HG03457 (cell line): ENCODE measurements around the gene MAB21L1.

ENCODE experiments used
- ATAC-seq: cut with Tn5 transposase; IDR thresholded peaks from one replicate; pipeline ENCODE4 v1.9.1; 2021; ENCODE audit warnings: moderate number of reproducible peaks; ENCODE audit not compliant: unreplicated experiment

The MAB21L1 gene

GRCh38 chr13:35475960-35476943, at the start of gene MAB21L1:
TSS of gene MAB21L1 (minus strand) at chr13:35476689. CDS start at chr13:35476138, 551 bp downstream.
- no peak for ATAC-seq

- ATAC-seq = no peak
These were observed 47.7 kb upstream of the MAB21L1 start for GRCh38 chr13:35524171-35524570.

- no peak for ATAC-seq
These were observed 42.0 kb upstream of the MAB21L1 start for GRCh38 chr13:35518337-35518946.

- ATAC-seq = no peak
These were observed 38.5 kb upstream of the MAB21L1 start for GRCh38 chr13:35514801-35515502.

GRCh38 chr13:35514061-35514477, 37.6 kb upstream of the MAB21L1 start:
- ATAC-seq = no peak

- ATAC-seq = no peak
These were observed 35.9 kb upstream of the MAB21L1 start for GRCh38 chr13:35512271-35512920.

GRCh38 chr13:35502456-35502855, 26.0 kb upstream of the MAB21L1 start:
- no peak for ATAC-seq

GRCh38 chr13:35501661-35502235, 25.3 kb upstream of the MAB21L1 start:
- ATAC-seq = no peak

GRCh38 chr13:35500144-35500543, 23.7 kb upstream of the MAB21L1 start:
- ATAC-seq = no peak

GRCh38 chr13:35499676-35500075, 23.2 kb upstream of the MAB21L1 start:
- no peak for ATAC-seq

- ATAC-seq = no peak
These were observed 22.7 kb upstream of the MAB21L1 start for GRCh38 chr13:35499196-35499662.

- ATAC-seq = no peak
These were observed 21.7 kb upstream of the MAB21L1 start for GRCh38 chr13:35498231-35498630.

- no peak for ATAC-seq
These were observed 20.4 kb upstream of the MAB21L1 start for GRCh38 chr13:35496761-35497386.

GRCh38 chr13:35496006-35496405, 19.5 kb upstream of the MAB21L1 start:
- no peak for ATAC-seq

GRCh38 chr13:35489050-35489449, 12.6 kb upstream of the MAB21L1 start:
- no peak for ATAC-seq

- ATAC-seq = no peak
These were observed 8.9 kb upstream of the MAB21L1 start for GRCh38 chr13:35485424-35485823.

- no peak for ATAC-seq
These were observed 7.9 kb upstream of the MAB21L1 start for GRCh38 chr13:35484384-35484783.

- no peak for ATAC-seq
These were observed 7.3 kb upstream of the MAB21L1 start for GRCh38 chr13:35483761-35484160.

GRCh38 chr13:35482527-35482926, 6.0 kb upstream of the MAB21L1 start:
- ATAC-seq = no peak

- no peak for ATAC-seq
These were observed 5.3 kb upstream of the MAB21L1 start for GRCh38 chr13:35481777-35482176.
